ENCODE measurements around the gene SPATA6L.
A peak's percentile ranks its signal among the peaks of the same experiment; 100 is the strongest.
"Not testable (repeated sequence)": the region's sequence is repeated elsewhere in the genome, so short reads cannot be mapped to it uniquely, and the experiment has no call there.

SPATA6L gene

DNA sequence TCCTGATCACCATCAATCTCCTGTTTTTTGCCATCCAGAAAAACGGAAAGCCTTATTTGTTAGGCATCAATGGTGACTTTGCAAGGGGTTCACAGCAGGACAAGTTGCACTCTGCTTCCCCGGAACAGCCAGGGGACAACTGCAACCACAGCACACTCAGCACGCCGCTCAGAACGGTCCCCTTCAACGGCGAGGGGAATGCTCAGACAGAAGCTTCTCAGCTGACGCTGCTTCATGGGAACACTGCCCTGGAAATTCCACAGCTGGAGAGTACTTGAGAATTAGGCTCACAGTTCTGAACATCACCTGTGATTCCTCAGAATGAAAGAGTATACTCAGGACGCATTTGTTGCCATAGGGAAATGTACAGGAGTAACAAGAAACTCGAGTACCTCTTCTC lies 44.3 kb downstream of the SPATA6L start:
- no peak for DNase-seq (ENCODE audit: low read depth)

DNA sequence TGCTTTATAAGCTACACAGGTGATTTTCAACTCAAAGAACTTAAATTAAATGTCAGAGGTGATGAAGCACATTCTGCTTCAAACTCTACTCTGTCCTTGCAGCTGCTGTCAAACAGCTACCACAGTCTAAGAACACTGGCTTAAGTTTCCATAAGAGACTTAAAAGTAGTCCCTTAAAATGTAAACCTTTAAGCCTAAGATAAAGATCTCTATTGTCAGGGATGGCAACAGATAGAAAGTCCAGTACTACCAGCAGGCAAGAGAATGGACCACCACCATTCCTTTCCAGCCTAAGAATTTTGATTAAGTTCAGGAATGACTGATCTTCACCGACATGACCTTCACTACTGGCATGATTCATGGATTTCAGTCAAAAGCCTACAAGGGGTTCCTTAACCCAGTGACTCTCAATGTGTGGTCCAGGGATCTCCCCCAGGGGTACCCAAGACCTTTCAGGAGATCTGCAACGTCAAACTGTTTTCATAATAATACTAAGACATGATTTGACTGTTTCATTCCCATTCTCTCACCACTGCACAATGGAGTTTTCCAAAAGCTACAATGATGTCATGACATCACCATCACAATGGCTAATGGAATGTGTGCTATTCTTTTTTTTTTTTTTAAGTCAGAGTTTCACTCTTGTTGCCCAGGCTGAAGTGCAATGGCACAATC lies 45.3 kb downstream of the SPATA6L start:
- DNase-seq (ENCODE audit: low read depth): no peak

DNA sequence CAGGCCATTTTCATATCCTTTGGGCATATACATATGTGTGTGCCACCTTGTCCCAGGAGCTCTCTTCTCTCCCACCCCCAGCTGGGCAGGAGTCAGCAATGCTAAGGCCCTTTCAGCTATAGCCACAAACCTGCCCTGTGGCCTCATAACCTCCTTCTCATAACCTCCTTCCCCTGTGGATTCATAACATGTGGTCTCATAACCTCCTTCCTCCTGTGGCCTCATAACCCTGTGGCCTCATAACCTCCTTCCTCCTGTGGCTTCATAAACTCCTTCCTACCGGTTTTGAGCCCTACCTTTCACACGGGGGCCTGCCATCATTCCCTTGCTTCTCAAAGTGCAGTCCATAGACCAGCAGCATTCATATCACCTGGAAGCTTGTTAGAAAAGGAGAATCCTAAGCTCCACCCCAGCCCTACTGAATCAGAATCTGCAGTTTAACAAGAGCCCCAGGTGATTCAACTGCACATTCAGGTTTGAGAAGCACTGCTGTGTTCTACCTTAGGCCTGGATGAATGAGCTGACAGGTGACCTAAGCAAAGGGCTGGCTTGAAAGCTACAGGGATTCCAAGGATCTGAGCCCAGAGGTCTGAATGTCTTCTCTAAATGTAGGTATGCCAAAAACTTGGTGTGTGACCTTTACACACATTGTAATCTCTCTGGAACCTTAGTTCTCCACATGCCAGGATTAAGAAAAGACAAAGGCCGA lies 46.1 kb downstream of the SPATA6L start:
- no peak for DNase-seq (ENCODE audit: low read depth)

- DNase-seq (ENCODE audit: low read depth): no peak
Observed at GRCh38 chr9:4618700-4619099, 47.6 kb downstream of the SPATA6L start.

DNA sequence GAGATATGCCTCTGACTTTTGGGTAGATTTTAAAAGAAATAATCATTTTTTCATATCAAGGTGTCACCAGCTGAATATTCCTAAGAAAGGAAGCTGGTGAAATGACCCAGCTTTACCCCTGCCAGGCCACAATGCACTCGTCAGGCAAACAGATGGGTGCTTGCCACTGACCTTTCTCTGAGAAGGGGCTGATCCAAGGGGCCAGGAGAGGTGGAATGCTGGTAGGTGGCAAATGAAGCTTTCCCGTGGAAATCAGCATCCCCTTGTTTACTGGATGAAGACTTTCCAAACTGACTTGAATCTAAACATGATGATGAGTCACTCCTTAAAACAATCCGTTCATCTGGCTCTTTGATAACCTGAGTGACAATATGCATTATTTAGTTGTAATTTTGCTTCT lies 48.5 kb downstream of the SPATA6L start:
- no peak for DNase-seq (ENCODE audit: low read depth)

DNA sequence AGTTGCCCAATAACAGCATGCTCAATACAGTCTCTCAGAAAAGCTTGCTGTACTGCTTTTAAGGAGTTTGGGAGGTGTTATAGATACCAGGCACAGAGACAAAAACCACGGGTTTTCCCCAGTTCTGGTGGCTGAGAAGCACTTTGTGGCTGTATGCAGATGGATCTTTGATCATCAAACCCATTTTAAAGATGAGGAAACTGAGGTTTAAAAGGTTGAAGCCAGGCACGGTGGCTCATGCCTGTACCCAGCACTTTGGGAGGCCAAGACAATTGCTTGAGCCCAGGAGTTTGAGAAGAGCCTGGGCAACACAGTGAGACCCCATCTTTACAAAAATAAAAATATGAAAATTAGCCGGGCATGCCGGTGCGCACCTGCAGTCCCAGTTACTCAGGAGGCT lies 50.5 kb downstream of the SPATA6L start:
- DNase-seq (ENCODE audit: low read depth): no peak

DNA sequence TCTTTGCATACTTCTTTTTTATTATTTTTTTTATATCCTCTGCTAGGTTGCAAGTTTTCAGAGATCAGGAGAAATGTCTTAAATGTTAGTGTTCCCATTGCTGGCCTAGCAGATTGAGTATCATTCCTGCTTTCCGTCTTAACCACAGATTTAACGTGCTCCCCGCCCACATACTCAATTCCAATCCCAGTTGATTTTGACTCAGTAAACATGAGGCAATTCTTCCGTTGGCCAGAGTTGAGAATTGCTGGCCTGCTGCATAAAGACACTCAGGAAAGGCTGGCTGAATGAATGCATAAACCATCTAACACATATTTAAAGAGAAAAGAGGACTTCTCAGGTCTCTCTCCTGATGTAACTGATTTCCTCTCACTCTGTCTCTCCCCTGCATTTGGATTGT lies 51.0 kb downstream of the SPATA6L start:
- DNase-seq (ENCODE audit: low read depth): no peak

DNA sequence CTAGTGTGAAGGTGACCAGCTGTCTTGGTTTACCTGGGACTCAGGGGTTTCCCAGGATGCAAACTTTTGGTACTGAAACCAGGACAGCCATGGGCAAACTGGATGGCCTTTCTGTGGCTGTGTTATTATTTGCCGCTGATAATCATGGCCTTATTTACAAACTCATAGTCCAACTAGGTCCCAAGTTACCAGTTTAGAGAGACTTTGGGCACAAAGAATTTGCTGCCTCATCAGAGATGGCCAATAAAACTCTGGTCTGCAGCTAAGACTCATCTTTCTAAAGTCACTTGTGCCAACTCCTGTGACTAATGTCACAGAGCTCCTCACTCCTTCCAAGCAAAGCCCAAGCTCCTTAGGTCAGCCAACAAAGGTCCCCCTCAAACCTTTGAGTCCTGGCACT lies 51.7 kb downstream of the SPATA6L start:
- DNase-seq (ENCODE audit: low read depth): no peak

- DNase-seq (ENCODE audit: low read depth): not testable (repeated sequence)
Observed at GRCh38 chr9:4606033-4606432, 60.2 kb downstream of the SPATA6L start.

GRCh38 chr9:4604678-4605095 lies 61.6 kb downstream of the SPATA6L start:
- DNase-seq (ENCODE audit: low read depth): peak; percentile 28

GRCh38 chr9:4603830-4604229 lies 62.5 kb downstream of the SPATA6L start:
- DNase-seq (ENCODE audit: low read depth): no peak

GRCh38 chr9:4600368-4600767 lies 65.9 kb downstream of the SPATA6L start:
- DNase-seq (ENCODE audit: low read depth): no peak

- DNase-seq (ENCODE audit: low read depth): no peak
Observed at GRCh38 chr9:4596165-4596922, 69.9 kb downstream of the SPATA6L start.

- DNase-seq (ENCODE audit: low read depth): no peak
Observed at GRCh38 chr9:4594994-4595393, 71.3 kb downstream of the SPATA6L start.

- no peak for DNase-seq (ENCODE audit: low read depth)
Observed at GRCh38 chr9:4594545-4594944, 71.7 kb downstream of the SPATA6L start.

- no peak for DNase-seq (ENCODE audit: low read depth)
Observed at GRCh38 chr9:4592886-4593285, 73.4 kb downstream of the SPATA6L start.

GRCh38 chr9:4592295-4592694 lies 74.0 kb downstream of the SPATA6L start:
- DNase-seq (ENCODE audit: low read depth): no peak

DNA sequence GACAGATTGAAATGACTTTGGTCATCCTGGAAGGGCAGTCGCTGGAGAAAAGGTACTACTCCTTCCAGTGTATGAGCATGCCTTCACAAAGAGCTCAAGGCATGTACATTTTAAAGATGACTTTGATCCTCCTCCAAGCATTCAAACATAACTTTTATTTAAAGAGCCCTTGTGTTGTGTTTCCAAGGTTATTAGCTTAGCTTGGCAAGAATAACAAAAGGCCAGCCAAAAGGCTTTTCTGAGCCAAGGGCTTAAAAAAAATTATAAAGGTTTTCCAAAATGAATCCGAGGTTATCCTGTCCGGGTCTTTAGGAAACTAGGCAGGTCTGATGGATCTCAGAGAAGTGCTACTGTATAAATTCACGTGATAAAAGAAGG lies 75.2 kb downstream of the SPATA6L start:
- DNase-seq (ENCODE audit: low read depth): no peak

DNA sequence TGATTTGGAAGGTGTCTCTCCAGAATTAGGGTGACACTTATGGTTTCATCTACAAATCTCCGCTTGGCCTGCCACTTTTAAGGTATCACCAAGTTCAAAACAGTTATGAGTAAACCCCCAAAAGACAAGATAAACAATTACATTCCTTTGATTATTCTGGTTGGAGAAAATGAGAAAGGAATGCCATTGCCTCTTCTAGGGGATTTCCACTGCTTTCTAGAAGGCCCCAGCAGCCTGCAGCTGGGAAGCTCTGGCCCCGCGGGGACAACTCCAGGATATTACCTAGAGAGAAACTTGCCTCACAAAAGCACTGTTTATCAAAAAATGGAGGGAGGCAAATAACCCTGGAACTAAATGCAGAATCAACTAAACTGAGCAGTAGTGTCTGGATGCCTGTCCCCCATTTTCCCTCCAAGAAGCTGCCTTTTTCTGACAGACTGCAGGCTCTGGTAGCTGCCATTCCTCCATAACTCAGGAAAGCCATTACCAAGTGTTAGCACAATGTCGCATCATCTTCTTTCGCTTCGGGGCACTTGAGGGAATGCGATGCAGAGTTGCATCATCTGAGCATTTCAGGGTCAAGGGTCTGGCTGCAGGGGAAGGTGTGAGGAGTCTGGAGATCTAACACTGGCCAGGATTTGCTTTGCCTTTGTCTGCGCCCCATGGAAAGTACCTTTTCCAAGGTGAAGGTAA lies 75.7 kb downstream of the SPATA6L start:
- DNase-seq (ENCODE audit: low read depth): no peak

- DNase-seq (ENCODE audit: low read depth): no peak
Observed at GRCh38 chr9:4588721-4589120, 77.6 kb downstream of the SPATA6L start.

- no peak for DNase-seq (ENCODE audit: low read depth)
Observed at GRCh38 chr9:4585135-4585534, 81.1 kb downstream of the SPATA6L start.

GRCh38 chr9:4584636-4585035 lies 81.6 kb downstream of the SPATA6L start:
- DNase-seq (ENCODE audit: low read depth): no peak

GRCh38 chr9:4583001-4583400 lies 83.3 kb downstream of the SPATA6L start:
- DNase-seq (ENCODE audit: low read depth): no peak

Measured in activated T-cell treated with anti-CD3 and anti-CD28 coated beads for 48 hours (primary cell).